PC-9 (cell line): Measurements from ENCODE around the gene LPCAT1.

Experiments used
- CTCF ChIP-seq: fragments of 200-600 bp; sonication (generic); conservative IDR thresholded peaks from 2 replicates; pipeline ENCODE4 v1.6.1; 2017; ENCODE audit warnings: mixed run types, antibody characterized with exemption, mild to moderate bottlenecking, moderate library complexity
- EZH2 ChIP-seq: fragments of 200-600 bp; sonication (generic); IDR thresholded peaks from 2 replicates; pipeline ENCODE4 v1.8.0; 2017; ENCODE audit warnings: antibody characterized with exemption, low read depth

- TF ChIP-seq CTCF, result no peak
- no peak for TF ChIP-seq EZH2
Observed at GRCh38 chr5:1488882-1489680, 34.7 kb downstream of the LPCAT1 start.
